Activated B cell treated with CpG ODN at 0.5 μM for 24 hours (primary cell): Measurements from ENCODE around the gene SLC16A10. TPM values are rescaled to one million over a fixed set of nuclear protein-coding genes. Genes with fewer than 3 reads are reported as not detected.
"Not testable (repeated sequence)": the region's sequence is repeated elsewhere in the genome, so short reads cannot be mapped to it uniquely, and the experiment has no call there.

Experiments
- ATAC-seq: fragments of 200-7000 bp; cut with Tn5 transposase; one replicate; pipeline ENCODE4 v1.10.0; 2021; ENCODE audit warnings: low read depth, mild to moderate bottlenecking, moderate library complexity
- CTCF ChIA-PET: fragments of 350-600 bp; sonication (Branson Sonifier 250); formaldehyde crosslinking; loops from one replicate; lab custom pipeline; 2021; ENCODE audit warnings: antibody characterized with exemption; lab: Charles Lee
- POLR2A ChIA-PET: fragments of 350-600 bp; sonication (Branson Sonifier 250); formaldehyde crosslinking; loops from one replicate; lab custom pipeline; 2021; ENCODE audit warnings: antibody characterized with exemption; lab: Charles Lee
- DNase-seq: peaks from one replicate; pipeline ENCODE4 v3.0.0; 2022
- H3K27ac Mint-ChIP-seq: one replicate; pipeline ENCODE4 v1.8.0; 2020; ENCODE audit warnings: mixed read lengths
- H3K27me3 Mint-ChIP-seq: one replicate; pipeline ENCODE4 v1.8.0; 2021; ENCODE audit warnings: mixed read lengths
- H3K36me3 Mint-ChIP-seq: one replicate; pipeline ENCODE4 v1.8.0; 2021; ENCODE audit warnings: low read depth, mixed read lengths
- H3K4me1 Mint-ChIP-seq: one replicate; pipeline ENCODE4 v1.8.0; 2021; ENCODE audit warnings: mixed read lengths
- H3K4me3 Mint-ChIP-seq: one replicate; pipeline ENCODE4 v1.8.0; 2020; ENCODE audit warnings: mild to moderate bottlenecking, mixed read lengths
- H3K9me3 Mint-ChIP-seq: one replicate; pipeline ENCODE4 v1.8.0; 2020; ENCODE audit warnings: mixed read lengths
- CTCF ChIP-seq: fragments of 200-600 bp; IDR thresholded peaks from one replicate; pipeline ENCODE4 v1.8.0; 2022; ENCODE audit warnings: antibody characterized with exemption, mild to moderate bottlenecking
- intact Hi-C: fragments of 100-400 bp; cut with micrococcal nuclease; formaldehyde crosslinking; loops from one replicate; pipeline ENCODE4 v1.15.1; 2024
- total RNA-seq: library from RNA; stranded (reverse); gene quantifications from 2 replicates; pipeline ENCODE4 v1.2.3, GENCODE V29; 2022

Gene SLC16A10
- total RNA-seq, 1 donor from 2014 or later: 0.13 TPM

- ChIA-PET POLR2A (no interaction called here), CTCF (interaction anchor here (1.2 to 1.4 kb wide), 2 partner anchors 9 kb away, joined by 3 to 5 read pairs; no protein-coding TSS in a partner anchor)
Measured at GRCh38 chr6:111199935-111200334, 112.6 kb downstream of the SLC16A10 start.

GRCh38 chr6:111200350-111201243, 113.3 kb downstream of the SLC16A10 start:
- no peaks in the 10 kb centered on the region for H3K9me3 Mint-ChIP-seq
- peaks cover 21% of the 10 kb centered on the region for H3K4me1 Mint-ChIP-seq
- peak overlapping the region; percentile 48 for H3K27ac Mint-ChIP-seq
- no peak for TF ChIP-seq CTCF
- CTCF ChIA-PET: interaction anchor here (1.2 to 1.4 kb wide), 2 partner anchors 9 to 10 kb away, joined by 3 to 5 read pairs; no protein-coding TSS in a partner anchor
- intact Hi-C loops: no loop called here
- H3K27me3 Mint-ChIP-seq: no peaks in the 10 kb centered on the region
- DNase-seq (no peak), ATAC-seq (no peak)
- no peaks in the 10 kb centered on the region for H3K36me3 Mint-ChIP-seq
- POLR2A ChIA-PET: no interaction called here
- no peak overlapping the region for H3K4me3 Mint-ChIP-seq

More at GRCh38 chr6:111199935-111200334, 112.6 kb downstream of the SLC16A10 start:
- no peak for TF ChIP-seq CTCF
- Mint-ChIP-seq H3K27me3 (no peaks in the 10 kb centered on the region), H3K27ac (peak overlapping the region; percentile 48), H3K4me1 (peaks cover 21% of the 10 kb centered on the region), H3K4me3 (no peak overlapping the region), H3K9me3 (no peaks in the 10 kb centered on the region), H3K36me3 (no peaks in the 10 kb centered on the region)
- DNase-seq (no peak), ATAC-seq (no peak)
- intact Hi-C loops: no loop called here

- H3K27ac Mint-ChIP-seq: peak overlapping the region; percentile 47
- H3K36me3 Mint-ChIP-seq: no peaks in the 10 kb centered on the region
- H3K4me1 Mint-ChIP-seq: peaks cover 21% of the 10 kb centered on the region
- ChIA-PET CTCF (no interaction called here), POLR2A (no interaction called here)
- no peak for DNase-seq
- H3K9me3 Mint-ChIP-seq: no peaks in the 10 kb centered on the region
- no peak for TF ChIP-seq CTCF
- H3K4me3 Mint-ChIP-seq: no peak overlapping the region
- H3K27me3 Mint-ChIP-seq: no peaks in the 10 kb centered on the region
- intact Hi-C loops: no loop called here
- no peak for ATAC-seq
Measured at GRCh38 chr6:111201244-111201554, 113.9 kb downstream of the SLC16A10 start.

- ATAC-seq (no peak), DNase-seq (no peak)
- POLR2A ChIA-PET: no interaction called here
- H3K27me3 Mint-ChIP-seq: no peaks in the 10 kb centered on the region
- H3K4me1 Mint-ChIP-seq: peaks cover 21% of the 10 kb centered on the region
- H3K9me3 Mint-ChIP-seq: no peaks in the 10 kb centered on the region
- H3K27ac Mint-ChIP-seq: no peak overlapping the region
- no peak overlapping the region for H3K4me3 Mint-ChIP-seq
- intact Hi-C loops: no loop called here
- CTCF ChIA-PET: no interaction called here
- TF ChIP-seq CTCF: no peak
- no peaks in the 10 kb centered on the region for H3K36me3 Mint-ChIP-seq
Measured at GRCh38 chr6:111201764-111202163, 114.5 kb downstream of the SLC16A10 start.

GRCh38 chr6:111203539-111203938, 116.2 kb downstream of the SLC16A10 start:
- H3K9me3 Mint-ChIP-seq, H3K27ac Mint-ChIP-seq, DNase-seq, H3K36me3 Mint-ChIP-seq, ATAC-seq, POLR2A ChIA-PET, H3K27me3 Mint-ChIP-seq, intact Hi-C loops, H3K4me3 Mint-ChIP-seq, CTCF ChIA-PET: not testable (repeated sequence)
- H3K4me1 Mint-ChIP-seq: peaks cover 21% of the 10 kb centered on the region
